Measurements from ENCODE around the gene BMP7. TPM values are rescaled to one million over a fixed set of nuclear protein-coding genes. Genes with fewer than 3 reads are reported as not detected.

The BMP7 gene
- total and polyA plus RNA-seq, 9 of the 15 experiments (the other 6 are each of a cell fraction or from before 2014, with no cell fraction given): 0.18 TPM; not detected in 8

- Histone ChIP-seq H3K4me1 (replicated peaks in 1 of 2; ENCODE audit: control insufficient read depth in 2 of 2, insufficient read depth in 2 of 2, low read length in 2 of 2) (peaks cover 0 to 19% of the 10 kb centered on the region in 2 experiments; a peak in 2 of 5 replicates), H3K79me2 (ENCODE audit: control insufficient read depth, insufficient read depth, low read length) (no peaks in the 10 kb centered on the region), H4K20me1 (replicated peaks; ENCODE audit: control insufficient read depth, insufficient read depth, low read length) (0 out of 2 replicates have a peak, but pooled peaks cover 5% of the 10 kb centered on the region), H2AFZ (ENCODE audit: low read depth, low read length) (no peak overlapping the region), H3K9me3 (replicated peaks; ENCODE audit: control insufficient read depth, insufficient read depth, low read depth, low read length) (no peaks in the 10 kb centered on the region), H3K36me3 (ENCODE audit: control insufficient read depth, insufficient read depth, low read length) (no peaks in the 10 kb centered on the region), H3K27ac (ENCODE audit: extremely low read depth, low read depth, low read length) (no peak overlapping the region), H3K9ac (ENCODE audit: insufficient read depth in 1 of 2, low read depth in 2 of 2, low read length in 2 of 2) (no peak overlapping the region), H3K27me3 (ENCODE audit: control insufficient read depth in 2 of 2, insufficient read depth in 2 of 2, low read length in 2 of 2) (peaks cover 49 to 68% of the 10 kb centered on the region in 2 experiments), H3K9me1 (ENCODE audit: control insufficient read depth, insufficient read depth, low read length) (no peaks in the 10 kb centered on the region), H3K4me2 (ENCODE audit: insufficient read depth, low read length) (no peak overlapping the region), H3K4me3 (no peak overlapping the region)
- CTCF ChIA-PET (ENCODE audit: low intra/inter-chr PET ratio): no interaction called here
- TF ChIP-seq MAFK (IDR thresholded peaks at IDR 0.05; ENCODE audit: low read length) (no peak), NFYB (IDR thresholded peaks at IDR 0.05; ENCODE audit: extremely low read depth, insufficient read length) (no peak)
- ATAC-seq: no peak
- no peak for FAIRE-seq
- in situ Hi-C loops (cut with MboI): no loop called here
- no TSS peak for BruUV-seq (replicated peaks)
- POLR2A ChIA-PET: interaction anchor here (0.6 to 0.9 kb wide), 3 partner anchors 11 to 394 kb away, joined by 3 read pairs; no protein-coding TSS in a partner anchor
- intact Hi-C loops (cut with micrococcal nuclease): no loop called here
- no peak for DNase-seq (ENCODE audit: extremely low read depth in 1 of 4, low spot score in 3 of 4)
- WGBS (ENCODE audit: insufficient coverage, low coverage, missing lambda C conversion rate): 4% methylated on average over 13 of the region's 13 CpGs
These were observed 4.8 kb downstream of the BMP7 start for GRCh38 chr20:57261457-57262251.

GRCh38 chr20:57260934-57261333 lies 5.5 kb downstream of the BMP7 start:
- H3K27me3 ChIP-seq (ENCODE audit: control insufficient read depth in 2 of 2, insufficient read depth in 2 of 2, low read length in 2 of 2): peaks cover 49 to 67% of the 10 kb centered on the region in 2 experiments
- H3K79me2 ChIP-seq (ENCODE audit: control insufficient read depth, insufficient read depth, low read length): no peaks in the 10 kb centered on the region
- H3K27ac ChIP-seq (ENCODE audit: extremely low read depth, low read depth, low read length): no peak overlapping the region
- BruUV-seq (replicated peaks): no TSS peak
- H3K9ac ChIP-seq (ENCODE audit: insufficient read depth in 1 of 2, low read depth in 2 of 2, low read length in 2 of 2): no peak overlapping the region
- no peak overlapping the region for H3K4me3 ChIP-seq
- 0 out of 2 replicates have a peak, but pooled peaks cover 5% of the 10 kb centered on the region for H4K20me1 ChIP-seq (replicated peaks; ENCODE audit: control insufficient read depth, insufficient read depth, low read length)
- no peaks in the 10 kb centered on the region for H3K9me1 ChIP-seq (ENCODE audit: control insufficient read depth, insufficient read depth, low read length)
- no peak overlapping the region for H3K4me2 ChIP-seq (ENCODE audit: insufficient read depth, low read length)
- WGBS (ENCODE audit: insufficient coverage, low coverage, missing lambda C conversion rate): 1% methylated on average over 14 of the region's 14 CpGs
- intact Hi-C loops (cut with micrococcal nuclease): no loop called here
- no peak overlapping the region for H2AFZ ChIP-seq (ENCODE audit: low read depth, low read length)
- peak in 1 of 3 experiments; percentile 80; a peak in 2 of 6 replicates for TF ChIP-seq ZBTB11 (CRISPR knock-in tag; IDR thresholded peaks at IDR 0.05)
- no peak for TF ChIP-seq FOXA3 (CRISPR knock-in tag; conservative IDR thresholded peaks at IDR 0.05 in 1 of 2, IDR thresholded peaks at IDR 0.05 in 1 of 2)
- H3K9me3 ChIP-seq (replicated peaks; ENCODE audit: control insufficient read depth, insufficient read depth, low read depth, low read length): no peaks in the 10 kb centered on the region
- POLR2A ChIA-PET: no interaction called here
- in situ Hi-C loops (cut with MboI): no loop called here
- ATAC-seq (no peak), DNase-seq (ENCODE audit: extremely low read depth in 1 of 4, low spot score in 3 of 4) (no peak), FAIRE-seq (no peak)
- CTCF ChIA-PET (ENCODE audit: low intra/inter-chr PET ratio): no interaction called here
- peaks cover 0 to 18% of the 10 kb centered on the region in 2 experiments; a peak in 2 of 5 replicates for H3K4me1 ChIP-seq (replicated peaks in 1 of 2; ENCODE audit: control insufficient read depth in 2 of 2, insufficient read depth in 2 of 2, low read length in 2 of 2)
- no peaks in the 10 kb centered on the region for H3K36me3 ChIP-seq (ENCODE audit: control insufficient read depth, insufficient read depth, low read length)

Data from K562 (cell line).